Activated CD8-positive, alpha-beta T cell treated with anti-CD3 and anti-CD28 coated beads, Interleukin-2, amount 10 ng/mL, durations not matched to agents 7 days and 5 days (primary cell): ENCODE data around the gene PTPRR. TPM values are rescaled to one million over a fixed set of nuclear protein-coding genes. Genes with fewer than 3 reads are reported as not detected.

ENCODE experiments used
- ATAC-seq: fragments of 150-1000 bp; cut with Tn5 transposase; one replicate; pipeline ENCODE4 v1.10.0; 2021; ENCODE audit warnings: moderate library complexity
- CTCF ChIA-PET: fragments of 350-600 bp; sonication (Branson Sonifier 250); formaldehyde crosslinking; loops from one replicate; lab custom pipeline; 2021; ENCODE audit warnings: antibody characterized with exemption; lab: Charles Lee
- POLR2A ChIA-PET: fragments of 350-600 bp; sonication (Branson Sonifier 250); formaldehyde crosslinking; loops from one replicate; lab custom pipeline; 2021; ENCODE audit warnings: antibody characterized with exemption; lab: Charles Lee
- DNase-seq: peaks from one replicate; pipeline ENCODE4 v3.0.0-alpha.2; 2020
- H3K27ac Mint-ChIP-seq: one replicate; pipeline ENCODE4 v1.8.0; 2021; ENCODE audit warnings: mild to moderate bottlenecking, mixed read lengths
- H3K27me3 Mint-ChIP-seq: one replicate; pipeline ENCODE4 v1.8.0; 2021; ENCODE audit warnings: low read depth, mixed read lengths
- H3K36me3 Mint-ChIP-seq: one replicate; pipeline ENCODE4 v1.8.0; 2021; ENCODE audit warnings: low read depth, mixed read lengths
- H3K4me1 Mint-ChIP-seq: one replicate; pipeline ENCODE4 v1.8.0; 2021; ENCODE audit warnings: low read depth, mixed read lengths
- H3K4me3 Mint-ChIP-seq: one replicate; pipeline ENCODE4 v1.8.0; 2021; ENCODE audit warnings: mild to moderate bottlenecking, mixed read lengths
- H3K9me3 Mint-ChIP-seq: one replicate; pipeline ENCODE4 v1.8.0; 2022; ENCODE audit warnings: mixed read lengths; ENCODE audit not compliant: insufficient read depth
- total RNA-seq, 2 experiments: library from RNA; stranded (reverse); gene quantifications; one replicate each; pipeline ENCODE4 v1.2.3, GENCODE V29; 2021

The PTPRR gene
- total RNA-seq, 2 experiments from 2014 or later, result not detected

DNA sequence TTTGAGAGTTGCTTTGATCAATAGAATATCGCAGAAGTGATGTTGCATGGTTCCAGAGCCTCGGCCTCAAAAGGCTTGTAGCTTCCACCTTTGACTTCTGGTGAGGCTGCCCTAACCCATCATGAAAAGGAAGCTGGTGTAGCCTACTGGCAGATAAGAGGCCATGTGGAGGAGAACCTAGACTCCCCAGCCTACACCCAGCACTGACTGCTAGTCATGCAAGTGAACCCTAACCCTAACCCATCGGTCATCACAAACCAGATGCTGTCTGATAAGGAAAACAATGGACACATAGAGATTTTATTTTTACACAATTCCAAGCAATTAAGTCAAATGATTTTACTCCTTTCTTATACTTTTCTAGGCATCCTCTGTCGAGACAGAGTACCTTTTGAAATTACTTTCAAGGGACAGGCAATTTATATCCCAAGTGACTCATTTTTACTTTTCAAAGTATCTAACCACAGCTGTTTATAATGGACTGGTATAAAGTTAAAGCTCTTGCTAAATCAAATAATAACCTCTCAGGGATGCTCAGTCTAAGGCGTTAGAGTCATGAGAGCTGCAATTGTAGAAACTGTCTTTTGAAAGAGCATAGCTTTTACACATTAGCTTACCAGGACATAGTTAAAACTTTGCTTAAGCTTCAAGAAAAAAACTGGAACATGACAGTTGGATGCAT lies 300.9 kb downstream of the PTPRR start:
- Mint-ChIP-seq H3K9me3 (no peaks in the 10 kb centered on the region), H3K27me3 (peaks cover 2% of the 10 kb centered on the region), H3K27ac (no peak overlapping the region), H3K4me3 (no peak overlapping the region), H3K4me1 (no peaks in the 10 kb centered on the region), H3K36me3 (no peaks in the 10 kb centered on the region)
- no peak for DNase-seq
- no peak for ATAC-seq
- CTCF ChIA-PET, result interaction anchor here (0.6 kb wide), 1 partner anchor 9 kb away, joined by 3 read pairs; no protein-coding TSS in a partner anchor
- POLR2A ChIA-PET, result no interaction called here

DNA sequence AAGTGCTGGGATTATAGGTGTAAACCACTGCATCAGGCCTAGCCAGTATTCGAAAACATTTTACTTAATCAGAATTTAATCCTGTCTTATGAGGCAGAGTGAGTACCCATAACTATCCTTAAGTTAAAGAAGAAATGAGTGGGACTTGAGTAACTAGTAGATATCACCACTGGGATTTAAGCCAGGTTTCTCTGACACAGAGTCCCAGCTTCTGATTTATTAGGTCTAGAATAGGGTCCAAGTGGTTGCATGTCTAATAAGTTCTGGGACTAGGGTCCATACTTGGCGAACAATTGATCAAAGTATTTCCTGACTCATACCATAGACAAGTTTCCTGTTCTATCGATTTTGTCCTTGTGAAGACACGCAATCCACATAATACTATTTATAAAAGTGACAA lies 302.2 kb downstream of the PTPRR start:
- Mint-ChIP-seq H3K27me3 (peaks cover 2% of the 10 kb centered on the region), H3K27ac (no peak overlapping the region), H3K36me3 (no peaks in the 10 kb centered on the region), H3K9me3 (no peaks in the 10 kb centered on the region), H3K4me1 (no peaks in the 10 kb centered on the region), H3K4me3 (no peak overlapping the region)
- ChIA-PET POLR2A (no interaction called here), CTCF (no interaction called here)
- DNase-seq, result no peak
- ATAC-seq, result no peak

DNA sequence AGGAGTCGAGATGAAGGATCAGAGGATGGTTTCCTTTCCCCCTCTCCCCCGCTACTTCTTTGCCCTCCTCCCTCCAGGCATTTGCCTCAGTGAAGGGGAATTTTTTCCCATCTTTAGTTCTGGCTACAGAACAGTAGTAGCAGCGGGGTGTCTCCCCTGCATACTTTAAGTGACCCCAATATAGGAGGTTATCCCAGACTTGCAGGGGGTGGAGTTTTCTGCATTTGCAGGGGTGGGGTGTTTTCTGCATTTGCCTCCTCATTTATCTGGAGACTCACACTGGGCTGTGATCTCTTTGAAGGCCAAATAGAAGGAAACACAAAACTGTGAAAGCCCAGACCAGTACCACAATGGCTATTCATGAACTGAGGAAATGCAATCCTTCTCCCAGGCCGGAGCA lies 303.1 kb downstream of the PTPRR start:
- no peaks in the 10 kb centered on the region for H3K4me1 Mint-ChIP-seq
- ATAC-seq, result no peak

DNA sequence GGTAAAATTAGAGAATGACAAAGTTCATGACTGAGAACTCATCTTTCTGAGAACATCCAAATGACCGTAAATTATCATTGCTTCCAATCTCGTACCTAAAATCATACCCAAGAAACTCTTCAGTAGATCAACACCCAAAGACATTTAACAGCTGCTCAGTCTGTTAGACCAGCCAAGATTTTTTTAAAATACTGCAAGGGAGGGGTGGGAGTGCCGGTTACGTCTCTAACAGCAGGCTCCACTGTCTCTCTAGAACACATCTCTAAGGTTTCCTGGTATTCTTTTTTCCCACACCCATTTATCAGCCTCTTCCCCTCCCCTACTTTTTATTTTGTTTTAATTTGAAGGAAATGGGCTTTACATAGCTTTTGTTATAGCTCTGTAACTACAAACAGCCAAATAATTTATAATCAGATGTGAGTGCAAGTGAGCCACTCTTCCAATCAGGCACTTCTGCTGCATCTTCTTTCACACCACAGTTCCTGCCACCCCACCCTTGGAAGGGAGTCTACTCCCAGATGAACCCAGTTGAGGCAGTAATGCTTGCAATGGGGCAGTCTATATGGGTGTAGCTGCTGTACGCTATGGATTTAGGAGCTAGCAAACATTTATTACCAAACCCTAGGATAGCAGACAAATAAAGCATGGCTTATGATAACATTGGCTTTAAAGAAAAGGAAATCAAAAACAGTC lies 305.2 kb downstream of the PTPRR start:
- ATAC-seq (no peak), DNase-seq (no peak)
- Mint-ChIP-seq H3K27ac (no peak overlapping the region), H3K27me3 (peaks cover 13% of the 10 kb centered on the region), H3K9me3 (no peaks in the 10 kb centered on the region), H3K4me1 (peaks cover 2% of the 10 kb centered on the region), H3K36me3 (no peaks in the 10 kb centered on the region), H3K4me3 (no peak overlapping the region)
- ChIA-PET POLR2A (interaction anchor here (0.7 kb wide), 1 partner anchor 489 kb away, joined by 3 read pairs; no protein-coding TSS in a partner anchor), CTCF (no interaction called here)

More for the DNA sequence above, 303.1 kb downstream of the PTPRR start:
- no peak for DNase-seq
- H3K9me3 Mint-ChIP-seq, result no peaks in the 10 kb centered on the region
- POLR2A ChIA-PET, result no interaction called here
- no peak overlapping the region for H3K4me3 Mint-ChIP-seq
- H3K27ac Mint-ChIP-seq, result no peak overlapping the region
- CTCF ChIA-PET, result no interaction called here
- H3K27me3 Mint-ChIP-seq, result peaks cover 2% of the 10 kb centered on the region
- H3K36me3 Mint-ChIP-seq, result no peaks in the 10 kb centered on the region

DNA sequence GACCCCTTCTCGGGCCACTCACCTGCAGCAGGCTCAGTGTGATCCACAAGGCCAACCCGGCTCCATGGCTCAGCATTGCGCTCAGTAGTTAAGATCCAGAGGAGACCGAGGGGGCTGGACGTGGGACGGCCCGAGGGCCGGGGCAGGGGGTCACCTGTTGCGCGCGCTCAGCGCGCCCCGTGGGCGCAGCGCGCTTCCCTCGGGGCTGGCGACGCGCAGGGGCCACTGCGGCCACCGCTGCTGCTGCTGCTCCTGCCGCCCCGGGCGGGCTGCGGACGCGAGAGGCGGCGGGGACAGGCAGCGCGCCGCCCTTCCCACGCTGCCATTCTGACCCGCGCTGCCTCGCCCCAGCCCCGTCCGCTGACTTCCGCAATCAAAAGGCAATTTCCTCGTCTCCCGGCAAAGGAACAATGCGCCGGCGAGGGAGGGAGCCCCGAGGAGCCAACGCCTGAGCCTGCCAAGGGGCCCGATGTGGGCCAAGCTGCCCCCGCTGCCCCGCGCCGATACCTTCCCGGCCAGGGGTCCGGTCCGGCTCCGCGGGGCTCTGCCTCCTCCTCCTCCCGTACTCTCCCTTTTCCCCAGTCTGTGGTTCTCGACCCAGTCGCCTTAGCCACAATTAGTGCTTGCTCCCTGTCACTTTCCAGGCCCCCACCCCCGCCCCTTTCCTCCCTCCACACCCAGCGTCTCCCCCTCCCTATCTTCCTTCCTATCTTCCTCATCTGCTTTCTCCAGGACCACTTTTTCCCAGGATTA lies 310.6 kb downstream of the PTPRR start:
- ATAC-seq (peak; percentile 55), DNase-seq (no peak)
- H3K36me3 Mint-ChIP-seq, result no peaks in the 10 kb centered on the region
- POLR2A ChIA-PET, result no interaction called here
- peaks cover 31% of the 10 kb centered on the region for H3K27me3 Mint-ChIP-seq
- H3K27ac Mint-ChIP-seq, result no peak overlapping the region
- CTCF ChIA-PET, result interaction anchor here (1.0 to 1.6 kb wide), 2 partner anchors 10 to 33 kb away, joined by 3 to 5 read pairs; no protein-coding TSS in a partner anchor
- peaks cover 3% of the 10 kb centered on the region for H3K4me1 Mint-ChIP-seq
- no peaks in the 10 kb centered on the region for H3K9me3 Mint-ChIP-seq
- no peak overlapping the region for H3K4me3 Mint-ChIP-seq

DNA sequence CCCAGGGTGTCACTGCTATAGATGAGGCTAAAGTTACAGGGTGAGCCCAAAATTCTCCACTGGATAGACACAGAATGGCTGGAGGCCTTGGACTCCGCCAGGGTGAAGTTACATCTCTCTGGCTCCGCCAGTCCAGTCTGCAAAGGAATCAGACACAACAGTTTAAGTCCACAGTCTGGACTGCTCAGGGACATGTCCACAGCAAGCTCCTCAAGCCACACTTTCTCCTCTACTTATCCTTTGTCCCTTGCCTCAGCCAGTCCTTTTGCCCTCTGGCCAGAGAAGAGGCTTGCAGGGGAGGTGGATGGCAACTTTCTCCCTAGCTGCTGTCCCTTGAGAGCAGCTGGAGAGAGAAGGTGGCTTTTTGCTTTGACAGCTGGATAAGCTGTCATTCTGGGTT lies 311.3 kb downstream of the PTPRR start:
- no peak overlapping the region for H3K27ac Mint-ChIP-seq
- ChIA-PET POLR2A (no interaction called here), CTCF (no interaction called here)
- H3K4me3 Mint-ChIP-seq, result peak overlapping the region; percentile 32
- no peak for ATAC-seq
- H3K9me3 Mint-ChIP-seq, result no peaks in the 10 kb centered on the region
- H3K27me3 Mint-ChIP-seq, result peaks cover 31% of the 10 kb centered on the region
- no peaks in the 10 kb centered on the region for H3K36me3 Mint-ChIP-seq
- no peak for DNase-seq
- H3K4me1 Mint-ChIP-seq, result peaks cover 3% of the 10 kb centered on the region

DNA sequence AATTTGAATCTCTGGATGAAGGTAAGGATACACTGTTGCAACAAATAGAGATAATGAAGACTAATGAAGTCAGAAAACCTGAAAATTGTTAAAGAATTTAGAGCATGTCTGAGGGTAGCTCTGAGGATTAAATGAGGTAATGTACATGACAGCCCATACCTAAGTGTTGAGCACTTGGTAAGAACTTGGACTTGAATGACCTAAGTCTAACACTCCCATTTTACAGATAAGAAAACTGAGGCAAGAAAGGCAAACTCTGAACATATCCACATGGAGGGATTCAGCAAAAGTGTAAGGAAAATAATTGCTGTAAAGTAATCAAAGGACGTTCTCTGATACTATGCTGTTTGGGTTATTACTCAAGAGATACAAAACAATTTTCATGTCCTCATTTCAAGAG lies 312.4 kb downstream of the PTPRR start:
- Mint-ChIP-seq H3K4me3 (no peak overlapping the region), H3K4me1 (peaks cover 3% of the 10 kb centered on the region), H3K9me3 (no peaks in the 10 kb centered on the region), H3K27me3 (peaks cover 31% of the 10 kb centered on the region), H3K27ac (no peak overlapping the region), H3K36me3 (no peaks in the 10 kb centered on the region)
- CTCF ChIA-PET, result no interaction called here
- DNase-seq, result no peak
- POLR2A ChIA-PET, result no interaction called here
- ATAC-seq, result no peak

DNA sequence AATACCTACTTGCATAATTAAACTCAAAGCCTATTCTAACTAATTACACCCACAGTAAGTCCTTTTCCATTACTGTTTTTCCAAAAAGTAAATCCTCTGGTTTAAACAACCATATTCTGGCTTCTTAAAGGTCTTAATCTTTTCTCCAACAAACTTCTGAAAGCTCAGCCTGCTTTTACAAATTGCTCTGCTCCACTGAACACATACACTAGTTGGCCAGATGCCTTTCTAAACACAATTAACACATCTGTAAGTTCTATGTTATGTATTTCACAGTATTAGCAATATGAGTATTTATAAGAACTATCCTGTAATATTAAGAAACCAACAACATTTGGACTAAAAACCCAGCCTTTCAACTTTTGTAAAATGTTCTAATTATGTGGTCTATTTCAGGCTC lies 313.4 kb downstream of the PTPRR start:
- ATAC-seq (no peak), DNase-seq (no peak)
- H3K36me3 Mint-ChIP-seq, result no peaks in the 10 kb centered on the region
- H3K4me1 Mint-ChIP-seq, result peaks cover 3% of the 10 kb centered on the region
- H3K27ac Mint-ChIP-seq, result no peak overlapping the region
- ChIA-PET POLR2A (no interaction called here), CTCF (interaction anchor here (1.5 kb wide), 1 partner anchor 17 kb away, joined by 3 read pairs; no protein-coding TSS in a partner anchor)
- H3K27me3 Mint-ChIP-seq, result peaks cover 31% of the 10 kb centered on the region
- H3K4me3 Mint-ChIP-seq, result no peak overlapping the region
- no peaks in the 10 kb centered on the region for H3K9me3 Mint-ChIP-seq

DNA sequence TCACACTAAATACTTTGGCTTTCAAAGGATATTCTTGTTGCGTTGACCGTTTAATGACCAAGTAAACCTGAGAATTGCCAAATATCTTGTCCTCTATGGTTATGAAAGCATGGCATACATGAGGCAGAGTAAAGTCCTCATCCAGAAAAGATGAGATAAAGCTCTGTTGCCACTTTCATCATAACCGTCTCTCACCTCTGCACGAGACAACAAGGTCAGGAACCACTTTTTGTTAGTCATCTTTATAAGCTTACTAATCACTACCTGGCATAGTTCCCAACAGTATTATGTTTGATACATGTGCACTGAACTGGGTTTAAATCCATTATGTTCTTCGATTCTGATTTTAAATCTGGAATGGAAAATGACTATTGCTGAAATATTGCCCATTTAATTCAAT lies 314.6 kb downstream of the PTPRR start:
- no peak overlapping the region for H3K4me3 Mint-ChIP-seq
- peaks cover 3% of the 10 kb centered on the region for H3K4me1 Mint-ChIP-seq
- ATAC-seq (no peak), DNase-seq (no peak)
- CTCF ChIA-PET, result interaction anchor here (1.5 kb wide), 1 partner anchor 16 kb away, joined by 3 read pairs; no protein-coding TSS in a partner anchor
- no peaks in the 10 kb centered on the region for H3K9me3 Mint-ChIP-seq
- peaks cover 24% of the 10 kb centered on the region for H3K27me3 Mint-ChIP-seq
- POLR2A ChIA-PET, result no interaction called here
- H3K27ac Mint-ChIP-seq, result no peak overlapping the region
- no peaks in the 10 kb centered on the region for H3K36me3 Mint-ChIP-seq

DNA sequence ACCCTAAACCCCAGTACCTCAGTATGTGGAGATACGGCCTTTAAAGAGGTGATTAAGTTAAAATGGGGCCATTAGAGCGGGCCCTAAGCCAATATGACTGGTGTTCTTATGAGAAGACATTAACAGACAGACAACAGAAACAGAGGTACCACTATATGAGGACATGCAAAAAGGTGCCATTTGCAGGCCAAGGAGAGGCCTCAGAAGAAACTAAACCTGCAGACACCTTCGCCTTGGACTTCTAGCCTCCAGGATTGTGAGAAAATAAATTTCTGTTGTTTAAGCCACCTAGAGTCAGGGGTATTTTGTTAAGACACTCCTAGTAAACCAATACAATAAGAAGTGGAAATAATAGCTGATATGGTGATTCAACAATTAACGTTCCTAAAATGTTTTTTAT lies 315.9 kb downstream of the PTPRR start:
- ChIA-PET CTCF (interaction anchor here (1.2 kb wide), 1 partner anchor 15 kb away, joined by 3 read pairs; no protein-coding TSS in a partner anchor), POLR2A (no interaction called here)
- Mint-ChIP-seq H3K4me3 (no peak overlapping the region), H3K36me3 (no peaks in the 10 kb centered on the region), H3K27me3 (peaks cover 17% of the 10 kb centered on the region), H3K27ac (no peak overlapping the region), H3K4me1 (no peaks in the 10 kb centered on the region), H3K9me3 (no peaks in the 10 kb centered on the region)
- no peak for DNase-seq
- ATAC-seq, result no peak

DNA sequence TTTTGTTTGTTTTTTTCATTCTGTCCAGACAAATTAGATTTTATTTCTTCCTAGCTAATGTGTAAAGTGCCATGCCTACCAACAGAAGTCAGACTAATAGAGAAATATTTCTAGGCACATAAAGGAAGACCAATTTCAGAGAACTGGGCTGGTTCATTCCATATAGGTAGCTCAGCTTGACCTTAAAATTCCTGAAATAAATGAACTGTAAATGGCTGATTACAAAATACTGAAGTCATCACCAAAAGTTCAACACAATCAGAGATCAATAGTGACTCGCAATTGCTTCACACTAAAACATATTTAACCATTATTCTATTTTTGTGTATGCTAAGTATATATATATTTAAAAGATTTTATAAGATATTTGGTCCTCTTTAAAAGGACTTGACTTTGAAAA lies 317.5 kb downstream of the PTPRR start:
- CTCF ChIA-PET, result no interaction called here

More for the DNA sequence above, 317.5 kb downstream of the PTPRR start:
- no peaks in the 10 kb centered on the region for H3K9me3 Mint-ChIP-seq
- H3K36me3 Mint-ChIP-seq, result no peaks in the 10 kb centered on the region
- DNase-seq (no peak), ATAC-seq (no peak)
- H3K4me1 Mint-ChIP-seq, result no peaks in the 10 kb centered on the region
- H3K27ac Mint-ChIP-seq, result no peak overlapping the region
- peaks cover 5% of the 10 kb centered on the region for H3K27me3 Mint-ChIP-seq
- no peak overlapping the region for H3K4me3 Mint-ChIP-seq
- POLR2A ChIA-PET, result no interaction called here
